GM21825 (cell line): ENCODE measurements around the gene TOP3B.
A peak's percentile ranks its signal among the peaks of the same experiment; 100 is the strongest.

Source experiments
- ATAC-seq: cut with Tn5 transposase; IDR thresholded peaks from one replicate; pipeline ENCODE4 v1.9.1; 2021; ENCODE audit warnings: mild to moderate bottlenecking, moderate library complexity; ENCODE audit not compliant: unreplicated experiment

The TOP3B gene, protein sequence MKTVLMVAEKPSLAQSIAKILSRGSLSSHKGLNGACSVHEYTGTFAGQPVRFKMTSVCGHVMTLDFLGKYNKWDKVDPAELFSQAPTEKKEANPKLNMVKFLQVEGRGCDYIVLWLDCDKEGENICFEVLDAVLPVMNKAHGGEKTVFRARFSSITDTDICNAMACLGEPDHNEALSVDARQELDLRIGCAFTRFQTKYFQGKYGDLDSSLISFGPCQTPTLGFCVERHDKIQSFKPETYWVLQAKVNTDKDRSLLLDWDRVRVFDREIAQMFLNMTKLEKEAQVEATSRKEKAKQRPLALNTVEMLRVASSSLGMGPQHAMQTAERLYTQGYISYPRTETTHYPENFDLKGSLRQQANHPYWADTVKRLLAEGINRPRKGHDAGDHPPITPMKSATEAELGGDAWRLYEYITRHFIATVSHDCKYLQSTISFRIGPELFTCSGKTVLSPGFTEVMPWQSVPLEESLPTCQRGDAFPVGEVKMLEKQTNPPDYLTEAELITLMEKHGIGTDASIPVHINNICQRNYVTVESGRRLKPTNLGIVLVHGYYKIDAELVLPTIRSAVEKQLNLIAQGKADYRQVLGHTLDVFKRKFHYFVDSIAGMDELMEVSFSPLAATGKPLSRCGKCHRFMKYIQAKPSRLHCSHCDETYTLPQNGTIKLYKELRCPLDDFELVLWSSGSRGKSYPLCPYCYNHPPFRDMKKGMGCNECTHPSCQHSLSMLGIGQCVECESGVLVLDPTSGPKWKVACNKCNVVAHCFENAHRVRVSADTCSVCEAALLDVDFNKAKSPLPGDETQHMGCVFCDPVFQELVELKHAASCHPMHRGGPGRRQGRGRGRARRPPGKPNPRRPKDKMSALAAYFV

DNA sequence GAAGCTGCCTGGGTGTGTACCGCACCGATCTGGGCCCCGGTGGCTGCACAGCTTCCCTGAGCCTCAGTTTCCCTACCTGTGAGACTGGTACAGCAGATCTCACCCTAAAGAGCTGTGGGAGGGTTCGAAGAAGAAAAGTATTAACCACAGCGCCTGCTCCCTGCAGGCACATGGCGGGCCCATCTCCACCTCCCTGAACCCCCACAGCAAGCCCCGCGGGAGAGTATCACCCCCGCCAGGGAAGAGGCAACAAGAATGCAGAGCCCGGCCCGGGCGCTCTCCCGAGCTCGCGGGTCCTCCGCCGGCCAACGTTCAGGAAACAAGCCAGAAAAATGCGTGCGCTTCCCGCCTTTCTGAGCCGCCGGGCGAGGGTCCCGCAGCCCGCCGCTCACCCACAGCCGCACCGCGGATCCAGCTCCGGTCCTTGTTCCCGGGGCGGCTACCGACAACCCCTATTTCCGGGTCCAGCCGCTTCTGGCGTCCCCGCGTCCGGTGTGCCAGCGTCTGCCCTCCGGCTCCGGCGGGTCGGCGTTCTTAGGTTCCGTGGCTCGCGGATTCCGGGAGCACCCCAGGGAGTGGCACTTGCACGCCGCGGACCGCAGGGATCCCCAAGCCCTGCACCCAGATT is at the start of gene TOP3B:
Gene TOP3B (minus strand): TSS at position 450 of the 628 bp plus-strand sequence. CDS start 7,078 bp downstream, outside the sequence.
- ATAC-seq, result peak; percentile 72

DNA sequence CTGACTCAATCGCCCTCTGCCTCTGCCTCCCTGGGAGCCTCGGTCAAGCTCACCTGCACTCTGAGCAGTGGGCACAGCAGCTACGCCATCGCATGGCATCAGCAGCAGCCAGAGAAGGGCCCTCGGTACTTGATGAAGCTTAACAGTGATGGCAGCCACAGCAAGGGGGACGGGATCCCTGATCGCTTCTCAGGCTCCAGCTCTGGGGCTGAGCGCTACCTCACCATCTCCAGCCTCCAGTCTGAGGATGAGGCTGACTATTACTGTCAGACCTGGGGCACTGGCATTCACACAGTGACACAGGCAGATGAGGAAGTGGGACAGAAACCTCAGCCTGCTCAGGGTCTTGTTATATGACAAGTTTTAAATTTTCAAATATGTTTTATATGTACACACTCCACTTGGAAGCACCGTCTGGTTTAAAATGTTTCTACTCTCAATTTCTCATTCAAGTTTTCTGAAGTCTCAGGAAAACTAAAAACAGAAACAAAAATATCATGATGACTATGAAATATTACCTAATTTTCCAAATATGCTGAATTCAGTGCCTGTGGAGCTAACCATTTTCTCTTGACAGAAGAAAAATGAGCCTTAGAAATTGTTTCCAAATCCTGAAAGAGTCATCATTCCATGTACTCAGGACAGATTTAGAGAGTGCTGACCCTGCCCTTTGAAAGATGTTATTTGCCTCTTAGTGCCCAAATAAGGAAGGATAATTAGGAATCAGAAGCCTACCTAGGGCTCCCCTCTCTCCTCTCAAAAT is 48.8 kb upstream of the TOP3B start:
- ATAC-seq, result no peak

DNA sequence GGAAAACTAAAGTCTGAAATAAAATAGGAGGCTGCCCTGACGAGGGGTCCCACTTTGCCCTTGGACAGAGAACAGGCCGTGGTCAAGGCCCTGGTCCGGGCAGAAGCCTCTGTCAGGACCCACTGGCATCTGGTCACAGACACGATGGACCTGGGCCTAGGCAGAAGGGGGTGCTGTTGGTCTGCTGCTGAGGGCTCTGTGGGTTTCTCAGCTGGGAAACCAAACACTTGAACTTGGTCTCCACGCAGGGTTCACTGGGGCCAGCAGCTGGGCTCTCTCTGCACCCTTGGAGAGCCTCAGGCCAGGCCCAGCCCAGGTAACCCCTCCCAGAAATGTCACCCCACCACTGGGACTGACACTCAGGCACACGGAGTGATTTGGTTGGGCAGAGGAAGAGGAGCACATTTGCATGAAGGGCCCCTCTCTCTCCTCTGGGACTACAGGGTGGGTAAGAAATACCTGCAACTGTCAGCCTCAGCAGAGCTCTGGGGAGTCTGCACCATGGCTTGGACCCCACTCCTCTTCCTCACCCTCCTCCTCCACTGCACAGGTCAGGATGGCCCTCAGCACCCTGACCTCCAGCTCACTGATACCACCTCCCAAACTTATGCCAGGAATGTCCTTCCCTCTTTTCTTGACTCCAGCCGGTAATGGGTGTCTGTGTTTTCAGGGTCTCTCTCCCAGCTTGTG is 48.1 kb upstream of the TOP3B start:
- ATAC-seq, result peak; percentile 53

DNA sequence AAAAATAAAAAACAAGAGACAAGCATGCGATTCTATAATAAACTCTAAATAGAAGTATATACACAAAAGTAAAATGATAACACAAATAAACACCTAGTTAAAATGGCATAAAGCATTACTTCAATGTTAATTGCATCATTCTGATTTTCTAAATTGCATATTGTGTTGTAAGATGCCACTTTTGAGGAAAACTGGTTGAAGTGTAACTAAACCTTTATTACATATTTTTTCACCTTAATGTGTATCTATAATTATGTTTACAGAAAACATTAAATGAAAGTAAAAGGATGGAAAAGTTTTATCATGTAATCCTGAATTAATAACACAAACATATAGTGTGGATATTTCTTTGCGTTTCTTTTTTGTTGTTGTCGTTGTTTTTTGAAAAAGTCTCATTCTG is 45.4 kb upstream of the TOP3B start:
- no peak for ATAC-seq

DNA sequence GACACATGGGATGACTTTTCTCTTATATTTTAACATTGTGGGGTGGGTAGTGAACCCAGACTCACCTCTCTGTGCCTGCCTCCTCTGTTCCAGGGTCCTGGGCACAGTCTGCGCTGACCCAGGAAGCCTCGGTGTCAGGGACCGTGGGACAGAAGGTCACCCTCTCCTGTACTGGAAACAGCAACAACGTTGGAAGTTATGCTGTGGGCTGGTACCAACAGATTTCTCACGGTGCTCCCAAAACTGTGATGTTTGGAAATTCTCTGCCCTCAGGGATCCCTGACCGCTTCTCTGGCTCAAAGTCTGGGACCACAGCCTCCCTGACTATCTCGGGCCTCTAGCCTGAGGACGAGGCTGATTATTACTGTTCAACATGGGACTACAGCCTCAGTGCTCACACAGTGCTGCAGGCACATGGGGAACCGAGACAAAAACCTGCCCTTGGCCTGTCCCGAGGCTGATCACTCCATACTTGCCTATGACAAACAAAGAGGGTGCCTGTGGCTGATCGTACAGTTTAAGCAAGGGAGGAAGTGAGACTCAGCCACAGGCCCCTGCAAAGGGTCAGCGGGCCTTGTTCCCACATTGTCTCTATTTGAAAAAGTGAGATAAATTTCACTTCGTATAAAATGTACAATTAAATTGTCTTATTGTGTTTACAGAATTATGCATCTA is 43.7 kb upstream of the TOP3B start:
- peak; percentile 49 for ATAC-seq

DNA sequence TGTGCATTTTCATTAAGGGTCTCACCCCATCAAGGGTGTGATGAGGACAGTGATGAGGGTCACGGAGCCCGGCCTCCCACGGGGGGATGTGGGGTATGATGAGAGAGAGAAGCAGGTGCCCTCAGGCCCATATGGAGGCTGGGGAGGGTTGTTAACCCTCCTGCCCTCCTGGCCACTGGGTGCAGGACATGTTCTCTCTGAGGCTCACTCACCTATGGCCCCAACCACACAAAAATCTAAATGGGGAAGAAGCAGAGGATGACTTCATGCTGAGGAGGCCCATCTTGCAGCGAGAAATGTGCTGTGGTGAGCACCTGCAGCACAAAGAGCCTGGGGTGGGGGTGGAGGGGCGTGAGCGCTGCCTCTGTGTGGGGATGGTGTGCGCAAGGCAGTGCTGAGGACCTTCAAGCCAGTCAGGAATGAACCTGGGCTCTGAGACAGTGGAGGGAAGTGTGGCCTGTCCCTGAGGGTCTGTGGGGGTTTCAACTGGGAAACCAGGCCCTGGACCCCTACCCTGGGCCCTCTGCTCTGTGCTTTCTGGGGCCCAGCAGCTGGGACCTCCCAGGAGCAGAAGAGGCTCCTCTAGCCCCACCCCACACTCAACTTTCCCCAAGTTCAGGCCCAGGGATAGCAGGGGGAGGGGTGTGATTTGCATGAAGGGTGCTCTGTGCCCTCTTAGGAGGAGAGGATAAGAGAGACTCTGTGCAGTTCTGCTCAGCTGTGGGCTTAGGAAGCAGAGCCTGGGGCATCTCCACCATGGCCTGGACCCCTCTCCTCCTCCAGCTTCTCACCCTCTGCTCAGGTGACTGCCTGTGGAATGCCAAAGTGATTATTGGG is 43.0 kb upstream of the TOP3B start:
- ATAC-seq, result peak; percentile 37

DNA sequence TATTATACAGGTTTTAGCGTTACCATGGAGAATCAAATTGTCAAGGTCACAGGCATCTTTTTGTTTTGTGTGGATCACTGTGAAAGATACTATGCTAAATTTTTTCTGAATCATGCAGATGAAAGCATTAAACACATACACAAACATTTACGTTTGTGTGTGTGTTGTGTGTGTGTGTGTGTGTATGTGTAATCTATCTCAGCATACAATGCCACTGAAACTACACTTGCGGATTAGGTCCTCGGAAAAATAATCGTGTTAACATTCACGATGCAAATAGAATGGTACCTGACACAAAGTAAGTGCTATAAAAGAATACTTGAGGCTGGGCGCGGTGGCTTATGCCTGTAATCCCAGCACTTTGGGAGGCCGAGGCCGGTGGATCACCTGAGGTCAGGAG is 41.9 kb upstream of the TOP3B start:
- ATAC-seq, result no peak

DNA sequence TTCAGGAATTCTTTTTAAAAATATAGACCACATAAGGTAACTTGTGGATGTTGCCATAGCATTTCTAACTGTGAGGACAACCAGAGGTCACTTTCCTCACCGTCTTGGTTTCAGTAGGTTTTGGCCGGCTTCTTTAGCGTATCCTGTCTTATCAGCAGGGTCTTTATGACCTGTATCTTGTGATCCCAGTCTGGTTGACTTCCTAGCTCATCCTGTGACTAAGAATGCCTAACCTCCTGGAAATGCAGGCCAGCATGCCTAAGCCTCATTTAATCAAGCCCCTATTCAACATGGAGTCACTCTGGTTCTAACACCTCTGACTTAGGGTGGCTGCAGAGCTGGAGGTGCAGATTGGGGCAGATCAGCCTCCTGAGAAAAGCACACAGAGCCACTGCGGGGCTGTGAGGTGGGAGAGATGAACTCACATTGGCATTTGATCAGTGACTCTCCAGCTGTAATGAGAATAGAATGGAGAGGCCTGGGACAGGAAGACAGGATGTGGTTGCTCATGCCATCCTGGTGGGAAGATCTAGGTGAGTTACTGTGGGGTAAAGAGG is 41.1 kb upstream of the TOP3B start:
- ATAC-seq, result no peak

DNA sequence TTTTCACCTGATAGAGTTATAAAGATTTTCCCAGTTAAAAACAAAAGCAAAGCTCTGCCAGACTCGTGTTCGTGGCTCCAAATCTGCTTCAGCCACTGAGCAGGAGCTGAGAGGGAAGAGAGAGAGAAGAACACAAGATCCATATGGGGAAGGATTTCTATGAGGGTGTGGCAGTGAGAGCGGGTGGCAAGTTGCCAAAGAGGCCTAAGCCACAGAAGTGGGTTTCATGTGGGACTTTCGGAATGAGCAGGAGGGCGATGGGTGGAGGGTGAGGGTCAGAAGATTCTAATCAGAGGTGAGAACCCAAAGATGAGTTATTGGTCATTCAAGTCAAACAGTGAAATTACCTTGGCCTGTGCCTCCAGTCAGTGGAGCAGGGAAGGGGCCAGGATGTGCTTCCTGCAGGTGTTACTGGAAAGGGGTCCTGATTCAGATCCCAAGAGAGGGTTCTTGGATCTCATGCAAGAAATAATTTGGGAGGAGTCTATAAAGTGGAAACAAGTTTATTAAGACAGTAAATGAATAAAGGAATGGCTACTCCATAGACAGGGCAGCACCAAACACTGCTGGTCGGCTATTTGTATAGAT is 40.5 kb upstream of the TOP3B start:
- no peak for ATAC-seq

DNA sequence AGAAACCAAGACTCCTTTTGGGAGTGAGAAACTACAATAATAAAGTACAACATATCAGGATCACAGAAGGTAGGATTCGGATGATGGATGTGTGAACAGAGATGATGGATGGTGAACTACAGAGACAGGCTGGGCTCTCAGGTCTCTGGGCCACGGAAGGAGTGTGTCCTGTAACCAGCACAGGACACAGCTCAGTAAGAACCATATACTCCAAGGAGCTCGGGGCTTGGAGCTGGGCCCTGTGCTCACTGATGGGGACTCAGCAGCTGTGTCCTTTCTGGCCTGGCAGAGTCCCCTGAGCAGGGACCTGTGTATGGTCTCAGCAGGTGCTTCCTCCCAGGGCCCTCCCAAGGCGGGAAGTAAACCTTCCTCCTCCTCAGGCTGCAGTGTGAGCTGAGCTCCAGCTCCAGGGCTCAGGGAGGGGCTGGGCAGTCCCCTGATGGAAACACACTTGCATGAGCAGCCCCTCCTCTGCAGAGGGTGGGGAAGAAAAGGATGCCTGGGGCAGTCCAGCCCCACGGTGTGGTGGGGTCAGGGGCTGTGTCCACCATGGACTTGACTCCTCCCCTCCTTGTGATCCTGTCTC is 39.8 kb upstream of the TOP3B start:
- ATAC-seq, result no peak

DNA sequence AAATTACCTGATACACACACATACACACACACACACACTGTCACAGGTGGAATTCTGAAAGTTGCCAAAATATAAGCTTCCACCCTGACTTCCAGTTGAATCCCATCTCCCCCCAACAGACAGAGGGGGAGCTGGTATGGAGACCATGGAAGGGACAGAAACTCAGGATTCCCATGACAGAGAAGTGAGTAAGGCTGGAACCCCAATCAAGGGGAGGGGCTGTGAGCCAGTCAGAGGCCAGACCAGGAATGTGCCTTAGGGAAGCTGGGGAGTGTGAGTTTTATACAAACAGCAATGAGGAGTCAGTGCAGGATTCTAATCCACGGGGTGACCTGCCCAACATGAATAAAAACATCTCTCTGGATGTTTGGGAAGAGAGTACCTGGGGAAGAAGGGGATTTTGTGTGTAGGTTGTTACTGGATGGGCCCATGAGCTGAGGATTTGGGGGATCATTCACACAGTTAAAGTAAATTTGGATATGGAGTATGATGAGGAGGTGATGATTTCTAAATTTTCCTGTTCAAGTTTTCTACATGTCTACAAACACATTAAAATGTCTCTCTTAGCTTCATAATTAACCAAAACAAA is 38.7 kb upstream of the TOP3B start:
- ATAC-seq, result no peak

DNA sequence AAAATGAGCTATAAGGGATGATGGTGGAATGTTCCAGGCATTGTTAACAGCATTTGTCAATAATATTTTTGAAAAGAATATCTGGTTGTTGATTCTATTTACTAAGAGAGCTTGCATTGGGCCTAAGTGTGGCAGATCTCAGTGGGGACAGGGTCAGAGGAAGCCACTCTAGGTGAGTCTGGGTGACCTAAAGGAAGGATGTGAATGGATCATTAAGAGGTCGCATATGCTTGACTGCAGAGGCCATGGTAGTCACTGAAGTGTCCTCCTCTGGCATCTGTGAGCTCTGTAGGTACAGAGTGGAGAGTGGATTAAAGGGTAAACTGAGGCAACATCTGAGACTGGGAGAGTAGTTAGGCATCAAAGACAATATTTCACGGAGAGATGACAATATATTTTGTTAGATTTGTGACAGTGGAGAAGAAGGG is 37.9 kb upstream of the TOP3B start:
- no peak for ATAC-seq

DNA sequence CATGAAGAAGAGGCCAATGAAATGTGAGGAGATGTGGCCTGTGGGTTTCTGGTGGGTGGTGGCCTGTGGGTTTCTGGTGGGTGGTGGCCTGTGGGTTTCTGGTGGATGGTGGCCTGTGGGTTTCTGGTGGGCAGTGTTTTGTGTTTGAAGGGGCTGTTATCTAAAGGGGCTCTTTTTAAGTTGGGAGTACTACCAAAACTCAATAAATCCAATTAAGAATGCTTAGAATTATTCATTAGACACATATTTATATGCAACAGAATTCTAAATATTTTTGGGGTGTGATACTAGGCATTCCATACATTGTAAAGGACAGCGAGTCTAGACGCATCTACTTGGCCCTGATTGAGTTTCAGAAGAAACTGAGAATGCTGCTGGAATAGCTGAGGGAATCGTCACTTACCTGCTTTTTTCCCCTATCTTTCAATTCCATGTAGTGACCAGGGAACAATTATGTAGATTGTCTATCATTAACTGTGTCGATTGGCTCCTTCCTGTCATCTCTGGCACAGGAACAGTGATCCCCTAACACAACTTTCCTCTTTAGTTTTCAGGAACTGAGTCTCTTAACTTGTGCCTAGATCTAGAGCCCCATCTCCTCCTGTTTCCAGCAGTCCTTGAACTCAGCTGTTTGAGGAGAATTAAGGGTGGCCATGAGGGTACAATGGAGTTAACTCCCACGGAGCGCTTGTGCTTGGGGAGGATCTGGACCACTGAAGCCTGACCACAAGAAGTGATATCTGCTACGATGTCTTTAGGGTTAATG is 37.3 kb upstream of the TOP3B start:
- no peak for ATAC-seq

DNA sequence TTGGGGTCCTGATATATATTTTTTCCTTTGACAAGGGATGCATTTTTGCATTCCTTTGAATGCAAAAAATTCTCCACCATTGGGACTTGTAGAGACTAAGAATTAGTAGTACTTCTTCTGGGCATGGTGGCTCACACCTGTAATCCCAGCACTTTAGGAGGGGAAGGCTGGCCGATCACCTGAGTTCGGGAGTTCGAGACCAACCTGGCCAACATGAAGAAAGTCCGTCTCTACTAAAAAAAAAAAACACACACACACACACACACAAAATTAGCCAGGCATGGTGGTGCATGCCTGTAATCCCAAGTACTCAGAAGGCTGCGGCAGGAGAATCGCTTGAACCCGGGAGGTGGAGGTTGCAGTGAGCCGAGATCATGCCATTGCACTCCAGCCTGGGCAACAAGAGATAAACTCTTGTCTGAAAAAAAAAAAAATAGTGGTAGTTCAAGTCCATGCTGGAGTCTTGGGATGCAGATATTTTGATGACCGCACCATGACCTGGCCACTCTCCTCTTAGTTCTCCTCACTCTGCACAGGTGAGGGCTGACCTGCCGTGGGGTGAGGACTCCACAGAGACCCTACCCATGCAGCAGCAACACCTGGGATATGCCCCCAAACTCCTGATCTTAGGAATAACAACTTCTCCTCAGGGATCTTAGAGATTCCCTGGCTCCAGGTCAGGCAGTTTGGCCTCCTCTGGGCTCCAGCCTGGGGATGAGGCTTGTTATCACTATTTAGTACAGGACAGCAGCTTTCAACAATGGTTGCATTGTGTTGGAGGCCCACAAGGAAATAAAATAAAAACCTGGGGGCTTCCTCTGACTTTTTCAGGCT is 36.5 kb upstream of the TOP3B start:
- ATAC-seq, result no peak

DNA sequence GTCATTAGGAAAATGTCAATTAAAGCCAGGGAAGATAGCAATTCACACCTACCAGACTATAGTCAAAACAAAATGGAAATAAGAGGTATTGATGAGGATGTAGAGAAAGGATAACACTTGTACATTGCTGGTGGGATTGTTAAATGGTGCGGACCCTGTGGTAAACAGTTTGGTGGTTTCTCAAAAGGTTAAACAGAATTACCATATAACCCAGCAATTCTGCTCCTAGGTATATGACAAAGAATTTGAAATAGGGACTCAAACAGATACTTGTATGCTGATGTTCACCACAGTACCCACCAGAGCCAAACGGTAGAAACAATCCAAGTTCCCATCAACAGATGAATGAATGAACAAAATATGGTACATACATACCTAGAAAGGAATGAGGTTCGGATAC is 33.0 kb upstream of the TOP3B start:
- no peak for ATAC-seq

DNA sequence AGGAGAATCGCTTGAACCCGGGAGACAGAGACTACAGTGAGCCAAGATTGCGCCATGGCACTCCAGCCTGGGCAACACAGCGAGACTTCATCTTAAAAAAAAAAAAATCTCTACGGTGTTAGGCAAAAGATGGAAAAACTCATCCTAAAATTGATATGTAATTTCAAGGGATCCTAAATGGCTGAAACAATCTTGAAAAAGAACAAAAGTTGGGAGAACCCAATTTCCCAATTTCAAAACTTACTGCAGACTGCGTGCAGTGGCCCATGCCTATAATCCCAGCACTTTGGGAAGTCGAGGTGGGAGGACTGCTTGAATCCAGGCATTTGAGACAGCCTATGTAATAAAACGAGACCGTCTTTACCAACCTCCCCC is 31.7 kb upstream of the TOP3B start:
- ATAC-seq, result no peak
